DOHH2 (cell line): ENCODE measurements around the gene STON2.

Experiments used
- H3F3A ChIP-seq: fragments of 200-600 bp; sonication (generic), shearing (Covaris generic); 2 replicates; pipeline ENCODE4 v1.6.0; 2016; ENCODE audit warnings: antibody characterized with exemption, mild to moderate bottlenecking; ENCODE audit not compliant: control insufficient read depth, insufficient read depth
- H3K27ac ChIP-seq: fragments of 200-600 bp; sonication (generic); 2 replicates; pipeline ENCODE4 v1.5.1; 2014; ENCODE audit warnings: low read depth, mild to moderate bottlenecking, low read length, moderate library complexity
- H3K27me3 ChIP-seq: fragments of 200-600 bp; sonication (generic); 2 replicates; pipeline ENCODE4 v1.6.1; 2014; ENCODE audit warnings: mild to moderate bottlenecking, low read length, mixed read lengths; ENCODE audit not compliant: control insufficient read depth
- H3K36me3 ChIP-seq: fragments of 200-600 bp; sonication (generic); 2 replicates; pipeline ENCODE4 v1.6.1; 2014; ENCODE audit warnings: mild to moderate bottlenecking, low read length, moderate library complexity, mixed read lengths; ENCODE audit not compliant: control insufficient read depth
- H3K4me1 ChIP-seq: fragments of 200-600 bp; sonication (generic); 2 replicates; pipeline ENCODE4 v1.6.1; 2014; ENCODE audit warnings: mild to moderate bottlenecking, low read length, mixed read lengths; ENCODE audit not compliant: control insufficient read depth
- H3K4me2 ChIP-seq: fragments of 200-600 bp; sonication (generic); 2 replicates; pipeline ENCODE4 v1.6.0; 2014; ENCODE audit warnings: mild to moderate bottlenecking, low read length, moderate library complexity
- H3K4me3 ChIP-seq: fragments of 200-600 bp; sonication (generic); 2 replicates; pipeline ENCODE4 v1.5.1; 2014; ENCODE audit warnings: mild to moderate bottlenecking, low read length, mixed read lengths
- H3K79me2 ChIP-seq: fragments of 200-600 bp; sonication (generic); 2 replicates; pipeline ENCODE4 v1.6.1; 2014; ENCODE audit warnings: mild to moderate bottlenecking, low read length, mixed read lengths; ENCODE audit not compliant: control insufficient read depth
- H3K9me2 ChIP-seq: fragments of 200-600 bp; sonication (generic); replicated peaks from 2 replicates; pipeline ENCODE4 v1.6.1; 2014; ENCODE audit warnings: mild to moderate bottlenecking, low read length, mixed read lengths; ENCODE audit not compliant: control insufficient read depth
- H3K9me3 ChIP-seq: fragments of 200-600 bp; sonication (generic); 2 replicates; pipeline ENCODE4 v1.6.1; 2014; ENCODE audit warnings: antibody characterized with exemption, low read length, mixed read lengths; ENCODE audit not compliant: control insufficient read depth, insufficient read depth
- H4K20me1 ChIP-seq: fragments of 200-600 bp; sonication (generic); 2 replicates; pipeline ENCODE4 v1.6.0; 2014; ENCODE audit warnings: low read depth, mild to moderate bottlenecking, antibody characterized with exemption, low read length, moderate library complexity; ENCODE audit not compliant: control insufficient read depth, insufficient read depth
- CTCF ChIP-seq: fragments of 200-600 bp; sonication (generic); IDR thresholded peaks from one replicate; pipeline ENCODE4 v1.5.1; 2014; ENCODE audit warnings: antibody characterized with exemption, mild to moderate bottlenecking, low read depth, low read length; ENCODE audit not compliant: poor library complexity, severe bottlenecking
- EZH2phosphoT487 ChIP-seq: fragments of 200-600 bp; sonication (generic); IDR thresholded peaks from 2 replicates; pipeline ENCODE4 v1.6.1; 2017; ENCODE audit warnings: borderline replicate concordance, mild to moderate bottlenecking, antibody characterized with exemption, low read length, moderate library complexity, mixed read lengths

Gene STON2

GRCh38 chr14:81344481-81345160 is 55.5 kb downstream of the STON2 start:
- Histone ChIP-seq H3K79me2 (no peaks in the 10 kb centered on the region), H3K9me3 (no peaks in the 10 kb centered on the region), H3K9me2 (no peaks in the 10 kb centered on the region), H3K27ac (no peak overlapping the region), H4K20me1 (no peaks in the 10 kb centered on the region), H3K4me3 (no peak overlapping the region), H3F3A (no peaks in the 10 kb centered on the region), H3K27me3 (no peaks in the 10 kb centered on the region), H3K36me3 (no peaks in the 10 kb centered on the region), H3K4me1 (peaks cover 8% of the 10 kb centered on the region), H3K4me2 (no peak overlapping the region)
- TF ChIP-seq CTCF (no peak), EZH2phosphoT487 (no peak)

DNA sequence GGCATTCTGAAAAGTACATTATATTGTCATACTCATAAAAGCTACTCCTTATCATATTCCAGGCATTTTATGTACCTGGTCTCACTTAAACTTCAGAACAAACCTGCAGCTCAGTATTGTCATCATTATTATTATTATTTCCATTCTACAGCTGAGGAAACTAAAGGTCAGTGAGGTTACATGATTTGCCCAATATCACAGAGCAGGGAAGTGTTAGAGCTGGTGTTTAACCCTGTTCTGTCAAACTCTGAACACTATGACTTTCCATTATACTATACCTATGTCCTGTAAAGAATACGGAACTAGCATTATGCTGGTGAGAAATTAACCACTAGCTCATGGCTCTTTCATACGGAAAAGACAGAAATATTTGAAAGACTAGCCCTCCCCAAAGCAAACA is 56.4 kb downstream of the STON2 start:
- Histone ChIP-seq H3K9me2 (no peaks in the 10 kb centered on the region), H3K9me3 (no peaks in the 10 kb centered on the region), H3K4me1 (peaks cover 8% of the 10 kb centered on the region), H3F3A (no peaks in the 10 kb centered on the region), H3K4me2 (no peak overlapping the region), H3K27me3 (0 out of 2 replicates have a peak, but pooled peaks cover under 1% of the 10 kb centered on the region), H3K36me3 (no peaks in the 10 kb centered on the region), H4K20me1 (no peaks in the 10 kb centered on the region), H3K4me3 (no peak overlapping the region), H3K27ac (no peak overlapping the region), H3K79me2 (no peaks in the 10 kb centered on the region)
- TF ChIP-seq EZH2phosphoT487 (no peak), CTCF (no peak)

DNA sequence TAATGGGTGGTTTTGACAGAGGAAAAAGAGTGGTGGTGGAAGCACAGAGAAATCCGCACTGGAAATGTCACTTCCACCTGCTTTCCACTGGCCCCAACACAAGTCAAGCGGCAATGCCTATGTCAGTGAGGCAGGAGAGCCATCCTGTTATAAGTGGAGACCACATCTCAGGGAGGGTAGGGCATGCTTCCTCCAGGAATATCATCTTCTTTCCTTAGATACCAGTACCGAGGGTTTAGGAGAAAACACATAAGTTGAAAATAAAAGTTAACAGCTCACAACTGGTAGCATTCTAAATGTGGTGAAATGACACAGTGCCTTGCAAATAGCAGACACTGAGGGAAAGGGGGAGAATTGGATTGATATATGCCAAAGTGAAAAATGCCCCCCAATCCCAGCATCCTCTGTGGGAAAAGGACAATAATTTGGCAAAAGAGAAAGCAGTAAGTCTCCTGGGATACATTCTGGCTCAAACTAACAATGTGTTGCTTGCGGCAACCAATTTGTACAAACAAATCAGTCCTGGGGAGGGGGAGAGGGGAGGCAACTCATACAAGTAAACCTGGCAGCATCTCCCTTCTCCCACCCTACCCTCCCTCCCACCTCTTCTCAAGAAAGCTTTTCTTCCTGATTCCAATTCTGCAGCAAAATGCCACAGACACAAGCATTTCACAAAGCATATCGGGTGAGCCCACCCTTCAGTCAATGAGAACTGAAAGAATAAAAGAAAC is 57.1 kb downstream of the STON2 start:
- Histone ChIP-seq H4K20me1 (no peaks in the 10 kb centered on the region), H3K27ac (no peak overlapping the region), H3F3A (no peaks in the 10 kb centered on the region), H3K9me3 (no peaks in the 10 kb centered on the region), H3K27me3 (0 out of 2 replicates have a peak, but pooled peaks cover 7% of the 10 kb centered on the region), H3K9me2 (no peaks in the 10 kb centered on the region), H3K79me2 (no peaks in the 10 kb centered on the region), H3K4me2 (no peak overlapping the region), H3K4me1 (peaks cover 4% of the 10 kb centered on the region), H3K4me3 (no peak overlapping the region), H3K36me3 (no peaks in the 10 kb centered on the region)
- TF ChIP-seq CTCF (no peak), EZH2phosphoT487 (no peak)
